ENCODE data around the gene TAC4. TPM values are rescaled to one million over a fixed set of nuclear protein-coding genes. Genes with fewer than 3 reads are reported as not detected.
A peak's percentile ranks its signal among the peaks of the same experiment; 100 is the strongest.

TAC4 gene
- polyA plus RNA-seq, 4 donors, result 0.24 TPM; not detected in 3

DNA sequence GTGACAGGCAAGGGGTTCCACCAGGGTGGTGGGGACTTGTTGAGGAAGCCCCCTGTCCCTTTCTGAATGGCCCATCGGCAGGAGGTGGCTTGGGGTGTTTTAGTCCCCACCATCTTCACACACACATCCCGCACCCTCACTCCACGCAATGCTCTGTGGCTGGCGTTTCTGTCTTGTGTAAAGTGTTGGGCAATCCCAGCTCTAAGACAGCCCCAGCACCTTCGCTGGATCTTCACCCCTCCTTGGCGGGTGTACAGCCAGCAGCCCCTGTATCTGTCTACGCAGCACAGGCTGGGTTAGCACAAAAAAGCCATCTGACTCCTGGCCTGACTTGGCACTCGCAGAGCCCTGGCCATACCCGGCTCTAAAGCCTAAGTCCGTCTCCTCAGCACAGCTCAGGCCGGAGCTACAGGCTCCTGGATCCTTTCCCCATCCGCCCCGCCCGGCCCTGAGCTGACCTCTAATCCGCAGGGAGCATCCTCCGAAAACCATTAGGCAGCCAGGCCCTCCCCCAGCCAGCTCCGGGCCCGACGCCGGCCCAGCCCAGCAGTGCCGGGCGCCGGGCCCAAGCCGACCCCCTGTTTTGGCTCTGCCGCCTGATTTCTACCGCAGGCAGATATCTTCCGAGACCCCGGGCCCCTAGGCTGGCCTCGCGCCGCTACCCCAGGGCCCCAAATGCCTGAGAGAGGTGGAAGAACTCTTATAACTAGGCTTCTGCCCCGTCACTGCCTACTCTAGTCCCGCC is 42.4 kb upstream of the TAC4 start:
- 30 to 39% (median 39%) methylated on average over 32 to 33 of the region's 33 CpGs for WGBS, 3 donors
- no peak overlapping the region for H3K27ac ChIP-seq (ENCODE audit: low read depth in 1 of 3, low read length in 2 of 3)
- H3K4me1 ChIP-seq (ENCODE audit: control insufficient read depth in 3 of 3, insufficient read depth in 2 of 3, low read depth in 1 of 3, low read length in 2 of 3), result peaks cover 0 to 21% (median 0%) of the 10 kb centered on the region in 3 donors
- H3K9me3 ChIP-seq (ENCODE audit: control insufficient read depth in 2 of 2, insufficient read depth in 1 of 2, low read depth in 1 of 2, low read length in 1 of 2), result no peaks in the 10 kb centered on the region
- H3K36me3 ChIP-seq (ENCODE audit: control insufficient read depth in 3 of 3, insufficient read depth in 2 of 3, low read depth in 1 of 3, low read length in 3 of 3), result no peaks in the 10 kb centered on the region
- H3K4me3 ChIP-seq (ENCODE audit: low read depth in 1 of 3, low read length in 3 of 3), result no peak overlapping the region
- DNase-seq (no peak), FAIRE-seq (no peak)
- peaks cover 0 to 43% (median 34%) of the 10 kb centered on the region in 3 donors for H3K27me3 ChIP-seq (ENCODE audit: control insufficient read depth in 3 of 3, insufficient read depth in 3 of 3, low read length in 3 of 3)

DNA sequence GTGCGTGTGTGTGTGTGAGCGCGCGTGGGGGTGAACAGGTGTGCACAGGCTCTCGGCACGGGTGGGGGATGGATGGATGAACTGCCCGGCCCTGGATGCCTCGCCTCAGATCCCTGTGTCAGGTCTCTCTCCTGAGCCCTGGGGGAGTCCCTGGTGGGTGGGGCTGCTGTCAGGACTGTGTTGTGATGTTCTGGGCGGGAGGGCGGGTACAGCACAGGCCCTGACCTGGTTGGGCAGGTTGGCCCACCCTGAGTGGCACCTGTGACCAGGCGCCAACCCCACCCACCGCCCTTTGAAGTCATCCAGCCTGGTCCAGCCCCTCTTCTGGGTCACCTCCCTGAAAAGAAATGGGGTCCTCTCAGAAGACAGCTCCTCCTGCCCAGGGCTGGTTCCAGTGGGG is 41.6 kb upstream of the TAC4 start:
- no peak overlapping the region for H3K27ac ChIP-seq (ENCODE audit: low read depth in 1 of 3, low read length in 2 of 3)
- no peaks in the 10 kb centered on the region for H3K36me3 ChIP-seq (ENCODE audit: control insufficient read depth in 3 of 3, insufficient read depth in 2 of 3, low read depth in 1 of 3, low read length in 3 of 3)
- WGBS, 3 donors, result 56 to 82% (median 58%) methylated on average over 11 to 12 of the region's 12 CpGs
- no peaks in the 10 kb centered on the region for H3K9me3 ChIP-seq (ENCODE audit: control insufficient read depth in 2 of 2, insufficient read depth in 1 of 2, low read depth in 1 of 2, low read length in 1 of 2)
- FAIRE-seq (no peak), DNase-seq (no peak)
- H3K4me3 ChIP-seq (ENCODE audit: low read depth in 1 of 3, low read length in 3 of 3), result no peak overlapping the region
- H3K27me3 ChIP-seq (ENCODE audit: control insufficient read depth in 3 of 3, insufficient read depth in 3 of 3, low read length in 3 of 3), result peaks cover 0 to 43% (median 34%) of the 10 kb centered on the region in 3 donors
- peaks cover 0 to 21% (median 0%) of the 10 kb centered on the region in 3 donors for H3K4me1 ChIP-seq (ENCODE audit: control insufficient read depth in 3 of 3, insufficient read depth in 2 of 3, low read depth in 1 of 3, low read length in 2 of 3)

DNA sequence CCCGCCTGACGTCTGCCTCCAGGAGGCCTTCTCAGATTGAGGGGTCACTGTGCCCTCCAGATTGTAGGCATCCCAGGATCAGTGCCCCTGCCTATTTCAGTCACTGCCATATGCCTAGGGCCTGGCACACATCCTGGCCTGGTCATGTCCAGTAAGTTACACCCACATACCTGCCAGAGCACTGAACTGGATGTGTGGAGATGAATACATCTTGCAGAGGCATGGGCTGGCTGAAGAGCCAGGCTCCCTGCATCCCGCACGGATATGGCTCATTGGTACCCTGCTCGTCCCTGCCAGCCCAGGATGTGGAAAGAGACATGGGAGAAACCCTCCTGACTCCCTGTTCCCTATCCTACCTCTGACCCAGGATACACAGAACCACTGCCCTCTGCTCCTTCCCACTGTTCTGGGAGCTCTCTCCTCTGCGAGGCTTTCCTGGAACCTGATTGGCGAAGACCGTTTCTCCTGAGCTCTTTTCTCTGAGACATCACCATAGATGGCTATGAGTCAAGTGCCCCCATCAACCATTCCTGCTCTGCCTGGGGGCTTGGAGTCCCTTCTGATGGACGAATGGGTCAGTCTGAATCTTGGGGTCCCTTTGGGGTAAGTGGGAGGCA is 40.0 kb upstream of the TAC4 start:
- no peaks in the 10 kb centered on the region for H3K36me3 ChIP-seq (ENCODE audit: control insufficient read depth in 3 of 3, insufficient read depth in 2 of 3, low read depth in 1 of 3, low read length in 3 of 3)
- no peak for DNase-seq
- H3K27ac ChIP-seq (ENCODE audit: low read depth in 1 of 3, low read length in 2 of 3), result no peak overlapping the region
- no peak overlapping the region for H3K4me3 ChIP-seq (ENCODE audit: low read depth in 1 of 3, low read length in 3 of 3)
- H3K4me1 ChIP-seq (ENCODE audit: control insufficient read depth in 3 of 3, insufficient read depth in 2 of 3, low read depth in 1 of 3, low read length in 2 of 3), result peaks cover 0 to 27% (median 0%) of the 10 kb centered on the region in 3 donors
- peaks cover 0 to 32% (median 28%) of the 10 kb centered on the region in 3 donors for H3K27me3 ChIP-seq (ENCODE audit: control insufficient read depth in 3 of 3, insufficient read depth in 3 of 3, low read length in 3 of 3)
- 74 to 81% (median 77%) methylated on average over 9 of the region's 9 CpGs for WGBS, 3 donors
- no peak for FAIRE-seq
- no peaks in the 10 kb centered on the region for H3K9me3 ChIP-seq (ENCODE audit: control insufficient read depth in 2 of 2, insufficient read depth in 1 of 2, low read depth in 1 of 2, low read length in 1 of 2)

DNA sequence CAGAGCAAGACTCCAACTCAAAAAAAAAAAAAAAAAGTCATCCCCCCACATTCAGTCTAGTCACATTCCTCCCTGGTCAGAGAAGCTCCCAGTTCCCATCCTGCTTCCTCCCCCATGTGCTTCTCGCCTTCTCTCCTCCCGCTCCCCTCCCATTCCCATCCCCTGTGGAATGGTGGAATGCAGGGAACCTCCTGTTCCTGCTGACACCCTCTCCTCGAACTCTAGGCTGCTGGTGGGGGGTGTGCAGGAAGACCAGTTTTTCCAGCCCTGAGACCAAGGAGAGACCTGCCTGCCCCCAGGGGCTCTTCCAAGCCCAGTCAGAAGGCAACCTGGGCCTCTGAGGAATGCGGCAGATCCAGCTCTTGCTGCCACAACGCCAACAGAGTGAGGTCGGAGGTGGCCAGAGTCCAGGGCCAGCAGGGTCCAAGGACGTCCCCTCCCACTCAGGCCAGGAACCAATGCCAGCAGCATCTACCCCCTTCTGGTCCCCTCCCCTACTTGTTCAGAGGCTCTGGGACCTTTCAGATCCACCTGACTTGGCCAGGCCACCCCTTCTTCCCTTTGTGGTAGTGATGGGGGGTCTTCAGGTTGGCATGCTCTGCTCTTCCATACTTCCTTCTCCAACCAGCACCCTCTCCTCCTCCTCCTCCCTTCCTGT is 39.3 kb upstream of the TAC4 start:
- FAIRE-seq, result no peak
- Histone ChIP-seq H3K4me3 (ENCODE audit: low read depth in 1 of 3, low read length in 3 of 3) (no peak overlapping the region), H3K4me1 (ENCODE audit: control insufficient read depth in 3 of 3, insufficient read depth in 2 of 3, low read depth in 1 of 3, low read length in 2 of 3) (peaks cover 0 to 27% (median 0%) of the 10 kb centered on the region in 3 donors), H3K27me3 (ENCODE audit: control insufficient read depth in 3 of 3, insufficient read depth in 3 of 3, low read length in 3 of 3) (peaks cover 0 to 28% (median 28%) of the 10 kb centered on the region in 3 donors), H3K9me3 (ENCODE audit: control insufficient read depth in 2 of 2, insufficient read depth in 1 of 2, low read depth in 1 of 2, low read length in 1 of 2) (no peaks in the 10 kb centered on the region), H3K27ac (ENCODE audit: low read depth in 1 of 3, low read length in 2 of 3) (no peak overlapping the region), H3K36me3 (ENCODE audit: control insufficient read depth in 3 of 3, insufficient read depth in 2 of 3, low read depth in 1 of 3, low read length in 3 of 3) (no peaks in the 10 kb centered on the region)
- peak in 1 of 2 donors; percentile 86 for DNase-seq
- 34 to 44% (median 38%) methylated on average over 6 to 7 of the region's 7 CpGs for WGBS, 3 donors

DNA sequence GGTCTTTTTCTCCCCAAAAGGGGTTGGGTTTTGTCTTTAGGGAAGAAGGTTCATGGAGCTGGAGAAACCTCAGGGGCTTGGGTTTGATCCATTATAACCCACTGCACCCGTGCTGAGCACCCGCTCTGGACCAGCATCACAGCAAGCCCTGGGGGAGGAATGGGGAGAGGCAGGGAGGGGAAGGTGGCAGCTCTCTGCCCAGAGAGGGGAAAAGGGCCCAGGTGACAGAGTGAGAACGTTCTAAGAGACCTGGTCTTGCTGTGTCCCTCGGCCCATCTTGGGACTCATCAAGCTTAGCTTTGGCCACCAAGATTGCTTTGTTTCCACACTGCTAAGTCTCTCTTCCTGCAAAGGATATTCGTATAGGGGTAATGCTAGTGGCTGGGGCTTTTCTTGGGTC is 38.2 kb upstream of the TAC4 start:
- Histone ChIP-seq H3K27me3 (ENCODE audit: control insufficient read depth in 3 of 3, insufficient read depth in 3 of 3, low read length in 3 of 3) (peaks cover 0 to 26% (median 25%) of the 10 kb centered on the region in 3 donors), H3K4me3 (ENCODE audit: low read depth in 1 of 3, low read length in 3 of 3) (no peak overlapping the region), H3K9me3 (ENCODE audit: control insufficient read depth in 2 of 2, insufficient read depth in 1 of 2, low read depth in 1 of 2, low read length in 1 of 2) (no peaks in the 10 kb centered on the region), H3K27ac (ENCODE audit: low read depth in 1 of 3, low read length in 2 of 3) (no peak overlapping the region), H3K4me1 (ENCODE audit: control insufficient read depth in 3 of 3, insufficient read depth in 2 of 3, low read depth in 1 of 3, low read length in 2 of 3) (peaks cover 0 to 34% (median 0%) of the 10 kb centered on the region in 3 donors), H3K36me3 (ENCODE audit: control insufficient read depth in 3 of 3, insufficient read depth in 2 of 3, low read depth in 1 of 3, low read length in 3 of 3) (no peaks in the 10 kb centered on the region)
- no peak for DNase-seq
- no peak for FAIRE-seq
- WGBS, 3 donors, result 74 to 84% (median 81%) methylated on average over 5 of the region's 5 CpGs

DNA sequence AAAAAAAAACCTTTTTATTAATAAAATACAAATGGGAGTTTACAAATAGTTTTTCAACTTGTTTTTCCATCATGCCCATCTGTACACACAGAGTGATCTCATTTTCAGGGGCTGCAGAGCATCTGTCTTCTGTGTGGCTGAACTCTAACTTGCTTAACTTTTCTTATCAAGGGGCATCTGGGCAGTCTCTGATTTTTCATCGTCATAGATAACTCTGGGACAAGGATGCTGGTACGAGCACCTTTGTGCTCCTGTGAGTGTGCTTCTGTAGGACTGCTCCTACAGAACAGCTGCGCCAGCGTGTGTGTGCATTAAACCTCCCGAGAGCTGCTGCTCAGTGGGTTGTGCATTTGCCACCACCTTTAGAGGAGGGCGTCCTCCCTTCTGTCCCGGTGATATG is 34.6 kb upstream of the TAC4 start:
- 35 to 49% (median 44%) methylated on average over 7 of the region's 7 CpGs for WGBS, 3 donors
- no peak for FAIRE-seq

DNA sequence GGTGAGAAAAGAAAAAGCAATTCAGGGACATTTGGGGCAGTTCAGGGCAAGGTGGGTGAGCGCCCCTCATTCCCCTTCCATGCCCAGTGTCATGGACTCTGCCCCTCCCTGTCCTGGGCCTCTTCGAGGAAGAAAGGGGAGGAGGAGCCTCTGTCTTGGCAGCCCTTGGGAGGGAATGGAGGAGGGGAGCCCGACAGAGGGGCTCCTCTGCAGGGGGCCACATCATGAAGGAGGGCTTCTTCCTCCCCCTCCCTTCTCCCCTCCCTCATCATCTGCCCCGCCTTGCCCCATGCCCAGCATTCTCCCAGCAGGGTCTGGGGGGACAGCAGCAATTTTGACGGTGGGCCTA is 33.2 kb upstream of the TAC4 start:
- FAIRE-seq, result no peak

More for the DNA sequence above, 34.6 kb upstream of the TAC4 start:
- DNase-seq, result no peak
- Histone ChIP-seq H3K36me3 (ENCODE audit: control insufficient read depth in 3 of 3, insufficient read depth in 2 of 3, low read depth in 1 of 3, low read length in 3 of 3) (no peaks in the 10 kb centered on the region), H3K4me1 (ENCODE audit: control insufficient read depth in 3 of 3, insufficient read depth in 2 of 3, low read depth in 1 of 3, low read length in 2 of 3) (peaks cover 0 to 31% (median 0%) of the 10 kb centered on the region in 3 donors), H3K27me3 (ENCODE audit: control insufficient read depth in 3 of 3, insufficient read depth in 3 of 3, low read length in 3 of 3) (peaks cover 0 to 28% (median 21%) of the 10 kb centered on the region in 3 donors), H3K9me3 (ENCODE audit: control insufficient read depth in 2 of 2, insufficient read depth in 1 of 2, low read depth in 1 of 2, low read length in 1 of 2) (no peaks in the 10 kb centered on the region), H3K4me3 (ENCODE audit: low read depth in 1 of 3, low read length in 3 of 3) (no peak overlapping the region), H3K27ac (ENCODE audit: low read depth in 1 of 3, low read length in 2 of 3) (no peak overlapping the region)

DNA sequence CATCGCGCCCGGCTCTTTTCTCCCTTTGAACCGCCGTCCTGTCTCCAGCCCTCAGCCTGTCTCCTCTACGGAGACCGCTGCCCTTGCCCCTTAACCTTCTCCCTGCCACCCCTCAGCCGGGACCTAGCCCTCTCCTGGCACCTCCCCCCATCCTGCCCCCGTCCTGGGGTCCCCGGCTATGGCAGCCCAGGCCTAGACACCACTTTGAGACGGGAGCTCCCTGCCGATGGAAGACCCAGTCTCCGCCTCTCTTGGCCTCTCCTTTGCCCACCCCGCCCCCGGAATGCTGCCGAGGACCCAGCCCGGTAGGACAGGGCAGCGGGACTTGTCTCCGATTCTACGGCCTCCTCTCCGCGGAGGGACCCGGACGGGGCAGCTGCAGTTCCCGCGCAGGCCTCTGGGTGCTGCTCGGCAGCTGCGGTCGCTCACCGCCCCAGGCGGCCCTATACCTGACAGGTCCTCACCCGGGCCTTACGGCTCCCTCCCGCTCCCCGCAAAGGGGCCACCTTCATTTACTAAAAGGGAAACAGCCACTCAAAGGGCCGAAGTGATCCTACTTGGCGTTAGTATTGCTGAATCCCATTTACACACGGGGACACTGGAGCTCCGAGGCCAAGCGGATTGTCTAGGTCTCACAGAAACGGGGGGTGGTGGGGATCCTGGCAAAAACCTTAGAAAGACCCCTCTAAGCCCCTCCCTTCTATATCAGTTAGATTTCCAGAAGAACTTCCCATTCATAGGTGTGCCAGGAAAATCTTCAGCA is 32.6 kb upstream of the TAC4 start:
- FAIRE-seq (no peak), DNase-seq (peak; percentile 50 to 91)
- Histone ChIP-seq H3K36me3 (ENCODE audit: control insufficient read depth in 3 of 3, insufficient read depth in 2 of 3, low read depth in 1 of 3, low read length in 3 of 3) (no peaks in the 10 kb centered on the region), H3K27ac (ENCODE audit: low read depth in 1 of 3, low read length in 2 of 3) (no peak overlapping the region), H3K4me3 (ENCODE audit: low read depth in 1 of 3, low read length in 3 of 3) (peak overlapping the region in 1 of 3 donors; percentile 8), H3K27me3 (ENCODE audit: control insufficient read depth in 3 of 3, insufficient read depth in 3 of 3, low read length in 3 of 3) (peaks cover 0 to 30% (median 14%) of the 10 kb centered on the region in 3 donors), H3K9me3 (ENCODE audit: control insufficient read depth in 2 of 2, insufficient read depth in 1 of 2, low read depth in 1 of 2, low read length in 1 of 2) (no peaks in the 10 kb centered on the region), H3K4me1 (ENCODE audit: control insufficient read depth in 3 of 3, insufficient read depth in 2 of 3, low read depth in 1 of 3, low read length in 2 of 3) (peaks cover 0 to 21% (median 0%) of the 10 kb centered on the region in 3 donors)
- 4 to 5% (median 4%) methylated on average over 40 to 41 of the region's 41 CpGs for WGBS, 3 donors

More for the DNA sequence above, 33.2 kb upstream of the TAC4 start:
- peak in 1 of 2 donors; percentile 66 for DNase-seq
- Histone ChIP-seq H3K4me3 (ENCODE audit: low read depth in 1 of 3, low read length in 3 of 3) (peak overlapping the region in 1 of 3 donors; percentile 8), H3K27me3 (ENCODE audit: control insufficient read depth in 3 of 3, insufficient read depth in 3 of 3, low read length in 3 of 3) (peaks cover 0 to 28% (median 18%) of the 10 kb centered on the region in 3 donors), H3K9me3 (ENCODE audit: control insufficient read depth in 2 of 2, insufficient read depth in 1 of 2, low read depth in 1 of 2, low read length in 1 of 2) (no peaks in the 10 kb centered on the region), H3K27ac (ENCODE audit: low read depth in 1 of 3, low read length in 2 of 3) (no peak overlapping the region), H3K4me1 (ENCODE audit: control insufficient read depth in 3 of 3, insufficient read depth in 2 of 3, low read depth in 1 of 3, low read length in 2 of 3) (peaks cover 0 to 21% (median 0%) of the 10 kb centered on the region in 3 donors), H3K36me3 (ENCODE audit: control insufficient read depth in 3 of 3, insufficient read depth in 2 of 3, low read depth in 1 of 3, low read length in 3 of 3) (no peaks in the 10 kb centered on the region)
- 15 to 22% (median 16%) methylated on average over 4 to 5 of the region's 5 CpGs for WGBS, 3 donors

All from small intestine (tissue), 7 donors.